ENCODE measurements around the gene TLL2.

DNA sequence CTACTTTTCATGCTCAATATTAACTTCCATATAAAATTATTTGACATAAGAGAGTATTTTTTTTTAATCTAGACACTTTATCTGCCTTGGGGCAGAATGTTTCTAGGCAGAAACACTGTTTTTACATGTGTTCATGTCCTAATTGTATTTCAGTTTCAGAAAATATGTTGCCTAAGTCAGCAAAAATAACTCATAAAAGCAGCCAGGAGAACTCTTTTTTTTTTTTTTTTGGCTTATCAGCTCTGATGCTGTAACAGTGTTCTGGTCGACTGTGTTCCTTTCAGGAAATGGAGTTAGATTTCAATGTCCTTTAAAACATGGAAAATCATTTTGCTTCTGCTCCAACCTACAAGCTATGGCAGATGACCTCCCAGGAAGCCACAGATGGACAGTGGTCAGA lies 91.7 kb downstream of the TLL2 start:
- TF ChIP-seq, protein P1, sequence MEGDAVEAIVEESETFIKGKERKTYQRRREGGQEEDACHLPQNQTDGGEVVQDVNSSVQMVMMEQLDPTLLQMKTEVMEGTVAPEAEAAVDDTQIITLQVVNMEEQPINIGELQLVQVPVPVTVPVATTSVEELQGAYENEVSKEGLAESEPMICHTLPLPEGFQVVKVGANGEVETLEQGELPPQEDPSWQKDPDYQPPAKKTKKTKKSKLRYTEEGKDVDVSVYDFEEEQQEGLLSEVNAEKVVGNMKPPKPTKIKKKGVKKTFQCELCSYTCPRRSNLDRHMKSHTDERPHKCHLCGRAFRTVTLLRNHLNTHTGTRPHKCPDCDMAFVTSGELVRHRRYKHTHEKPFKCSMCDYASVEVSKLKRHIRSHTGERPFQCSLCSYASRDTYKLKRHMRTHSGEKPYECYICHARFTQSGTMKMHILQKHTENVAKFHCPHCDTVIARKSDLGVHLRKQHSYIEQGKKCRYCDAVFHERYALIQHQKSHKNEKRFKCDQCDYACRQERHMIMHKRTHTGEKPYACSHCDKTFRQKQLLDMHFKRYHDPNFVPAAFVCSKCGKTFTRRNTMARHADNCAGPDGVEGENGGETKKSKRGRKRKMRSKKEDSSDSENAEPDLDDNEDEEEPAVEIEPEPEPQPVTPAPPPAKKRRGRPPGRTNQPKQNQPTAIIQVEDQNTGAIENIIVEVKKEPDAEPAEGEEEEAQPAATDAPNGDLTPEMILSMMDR (IDR thresholded peaks at IDR 0.05) = no peak
- TF ChIP-seq POLR2A (IDR thresholded peaks at IDR 0.05) (no peak), POLR2AphosphoS5 (IDR thresholded peaks at IDR 0.05; ENCODE audit: insufficient read depth in 1 of 2, low read depth in 1 of 2) (no peak)
